ENCODE results near the gene WNK2.

DNA sequence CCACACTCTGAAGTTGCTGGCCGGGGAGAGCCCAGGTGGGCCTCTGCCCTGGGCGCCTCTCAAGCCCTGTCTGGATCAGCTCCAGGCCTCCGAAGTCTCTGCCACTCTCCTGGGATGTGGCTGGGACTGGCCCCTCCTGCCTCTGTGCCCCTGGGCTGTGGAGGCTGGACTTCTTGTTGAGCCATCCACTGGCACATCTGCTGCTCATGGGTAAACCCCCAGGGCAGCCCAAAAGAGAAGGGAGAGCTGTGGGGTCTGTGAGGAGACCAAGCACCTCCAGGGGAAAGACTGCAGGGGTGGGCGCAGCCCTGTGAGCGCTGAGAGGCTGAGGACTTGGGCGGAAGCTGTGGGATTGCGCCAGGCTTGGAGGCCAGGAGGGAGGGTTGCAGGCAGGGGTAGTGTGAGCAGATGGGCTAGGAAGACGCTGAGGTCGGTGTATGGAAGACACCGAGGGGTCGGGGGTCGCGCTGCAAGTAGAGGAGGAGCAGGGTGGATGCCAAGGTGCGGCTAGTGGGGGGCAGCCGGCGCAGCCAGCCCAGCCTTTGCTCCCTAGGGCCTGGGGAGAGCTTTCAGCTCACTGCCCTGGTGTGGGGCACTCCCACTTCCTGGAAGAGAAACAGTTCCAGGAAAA lies 118.1 kb downstream of the WNK2 start:
- TF ChIP-seq, protein P1, sequence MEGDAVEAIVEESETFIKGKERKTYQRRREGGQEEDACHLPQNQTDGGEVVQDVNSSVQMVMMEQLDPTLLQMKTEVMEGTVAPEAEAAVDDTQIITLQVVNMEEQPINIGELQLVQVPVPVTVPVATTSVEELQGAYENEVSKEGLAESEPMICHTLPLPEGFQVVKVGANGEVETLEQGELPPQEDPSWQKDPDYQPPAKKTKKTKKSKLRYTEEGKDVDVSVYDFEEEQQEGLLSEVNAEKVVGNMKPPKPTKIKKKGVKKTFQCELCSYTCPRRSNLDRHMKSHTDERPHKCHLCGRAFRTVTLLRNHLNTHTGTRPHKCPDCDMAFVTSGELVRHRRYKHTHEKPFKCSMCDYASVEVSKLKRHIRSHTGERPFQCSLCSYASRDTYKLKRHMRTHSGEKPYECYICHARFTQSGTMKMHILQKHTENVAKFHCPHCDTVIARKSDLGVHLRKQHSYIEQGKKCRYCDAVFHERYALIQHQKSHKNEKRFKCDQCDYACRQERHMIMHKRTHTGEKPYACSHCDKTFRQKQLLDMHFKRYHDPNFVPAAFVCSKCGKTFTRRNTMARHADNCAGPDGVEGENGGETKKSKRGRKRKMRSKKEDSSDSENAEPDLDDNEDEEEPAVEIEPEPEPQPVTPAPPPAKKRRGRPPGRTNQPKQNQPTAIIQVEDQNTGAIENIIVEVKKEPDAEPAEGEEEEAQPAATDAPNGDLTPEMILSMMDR (IDR thresholded peaks at IDR 0.05; ENCODE audit: insufficient read depth, low read depth, low read length) = no peak
- TF ChIP-seq EZH2 (IDR thresholded peaks at IDR 0.05; ENCODE audit: insufficient read depth, low read length) = no peak
